Kidney epithelial cell (primary cell): ENCODE data around the gene DENND1A. TPM values are rescaled to one million over a fixed set of nuclear protein-coding genes. Genes with fewer than 3 reads are reported as not detected.

ENCODE experiments used
- DNase-seq: peaks from one replicate; pipeline ENCODE4 v3.0.0-alpha.2; 2010; ENCODE audit warnings: low read depth
- H3K27me3 ChIP-seq: 2 replicates; pipeline ENCODE4 v1.6.0; 2011; ENCODE audit warnings: low read length; ENCODE audit not compliant: control insufficient read depth, insufficient read depth
- H3K36me3 ChIP-seq: 2 replicates; pipeline ENCODE4 v1.5.1; 2011; ENCODE audit warnings: low read length; ENCODE audit not compliant: control insufficient read depth, insufficient read depth
- H3K4me3 ChIP-seq: 2 replicates; pipeline ENCODE4 v1.5.1; 2011; ENCODE audit warnings: low read depth, mild to moderate bottlenecking, control low read depth, low read length
- total RNA-seq: library from RNA; depleted of rRNA; stranded (reverse); fragments of >200 nt; gene quantifications from 2 replicates; pipeline ENCODE4 v1.2.3, GENCODE V29; 2015
- TF ChIP-seq, protein P1 (sequence below): IDR thresholded peaks from 2 replicates; pipeline ENCODE4 v1.5.1; 2011; ENCODE audit warnings: mild to moderate bottlenecking, moderate library complexity, low read length, control low read depth, inconsistent platforms; ENCODE audit not compliant: insufficient read depth, poor library complexity, severe bottlenecking

DENND1A gene
- total RNA-seq, 1 donor from 2014 or later, result 14.5 TPM

GRCh38 chr9:123589361-123590239 is 340.3 kb downstream of the DENND1A start:
- Histone ChIP-seq H3K4me3 (no peak overlapping the region), H3K27me3 (no peaks in the 10 kb centered on the region), H3K36me3 (no peaks in the 10 kb centered on the region)
- TF ChIP-seq, protein P1, sequence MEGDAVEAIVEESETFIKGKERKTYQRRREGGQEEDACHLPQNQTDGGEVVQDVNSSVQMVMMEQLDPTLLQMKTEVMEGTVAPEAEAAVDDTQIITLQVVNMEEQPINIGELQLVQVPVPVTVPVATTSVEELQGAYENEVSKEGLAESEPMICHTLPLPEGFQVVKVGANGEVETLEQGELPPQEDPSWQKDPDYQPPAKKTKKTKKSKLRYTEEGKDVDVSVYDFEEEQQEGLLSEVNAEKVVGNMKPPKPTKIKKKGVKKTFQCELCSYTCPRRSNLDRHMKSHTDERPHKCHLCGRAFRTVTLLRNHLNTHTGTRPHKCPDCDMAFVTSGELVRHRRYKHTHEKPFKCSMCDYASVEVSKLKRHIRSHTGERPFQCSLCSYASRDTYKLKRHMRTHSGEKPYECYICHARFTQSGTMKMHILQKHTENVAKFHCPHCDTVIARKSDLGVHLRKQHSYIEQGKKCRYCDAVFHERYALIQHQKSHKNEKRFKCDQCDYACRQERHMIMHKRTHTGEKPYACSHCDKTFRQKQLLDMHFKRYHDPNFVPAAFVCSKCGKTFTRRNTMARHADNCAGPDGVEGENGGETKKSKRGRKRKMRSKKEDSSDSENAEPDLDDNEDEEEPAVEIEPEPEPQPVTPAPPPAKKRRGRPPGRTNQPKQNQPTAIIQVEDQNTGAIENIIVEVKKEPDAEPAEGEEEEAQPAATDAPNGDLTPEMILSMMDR, result no peak
- DNase-seq, result no peak

DNA sequence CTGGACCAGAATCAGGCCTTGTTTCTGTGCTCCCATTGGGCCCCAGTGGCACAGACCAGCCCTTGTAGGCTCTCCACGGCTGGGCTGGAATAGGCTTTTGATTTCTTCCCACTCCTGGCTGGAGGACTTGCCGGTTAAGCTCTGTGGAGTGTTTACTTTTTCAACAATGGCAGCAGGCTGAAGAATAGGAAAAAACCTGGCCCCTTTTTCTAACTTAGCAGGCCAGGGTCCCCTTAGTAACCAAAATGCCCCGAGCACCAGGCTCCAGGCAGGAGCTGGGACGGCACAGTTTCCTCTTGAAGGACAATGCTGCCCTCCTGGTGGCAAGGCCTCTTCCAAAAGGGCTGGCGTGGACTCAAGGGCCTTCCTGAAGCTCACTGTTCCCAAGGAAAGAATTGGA is 343.7 kb downstream of the DENND1A start:
- TF ChIP-seq, protein P1, result no peak

DNA sequence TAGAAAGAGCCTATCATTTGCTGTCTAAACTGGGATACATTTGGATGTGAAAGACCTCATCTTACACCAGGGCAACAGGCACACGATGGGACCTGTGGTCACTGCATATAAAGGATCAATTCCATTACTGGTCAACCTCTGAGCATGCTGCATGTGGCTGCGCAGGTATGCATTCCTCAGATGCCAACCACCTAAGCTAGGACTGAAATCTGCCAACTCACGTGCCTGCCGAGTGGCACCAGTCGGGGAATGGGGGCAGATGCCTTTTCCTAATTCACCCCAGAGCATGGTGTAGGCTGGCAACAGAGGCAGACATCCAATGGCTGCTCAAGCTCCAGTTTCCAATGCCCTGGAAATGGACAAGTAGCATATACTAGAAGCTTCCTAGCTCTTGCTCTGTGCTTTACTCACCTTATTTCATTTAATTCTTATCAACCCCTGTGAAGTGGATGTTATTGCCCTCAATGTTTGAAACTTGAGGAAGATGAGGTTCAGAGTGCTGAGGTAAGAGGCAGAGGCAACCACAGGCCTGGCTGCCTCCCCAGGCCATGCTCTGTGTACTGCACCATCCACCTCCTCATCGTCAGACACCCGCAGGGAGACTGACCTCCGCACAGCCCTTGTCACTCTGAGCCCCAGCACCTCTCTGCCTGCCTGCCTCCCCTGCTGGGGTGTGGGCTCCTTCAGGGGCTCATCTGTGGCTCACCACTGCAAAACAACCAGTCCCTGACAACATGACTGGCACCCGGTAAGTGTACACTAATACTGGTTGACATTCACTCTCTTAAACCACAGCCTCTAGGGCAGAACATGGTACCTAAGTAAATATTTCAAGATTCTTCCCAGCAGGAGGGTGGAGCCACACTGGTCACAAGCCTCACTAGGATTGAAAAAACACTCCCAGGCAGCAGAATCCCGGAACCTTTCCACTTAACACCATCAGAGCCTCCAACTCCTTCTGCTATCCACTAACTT is 345.4 kb downstream of the DENND1A start:
- Histone ChIP-seq H3K4me3 (no peak overlapping the region), H3K36me3 (no peaks in the 10 kb centered on the region), H3K27me3 (no peaks in the 10 kb centered on the region)
- no peak for DNase-seq
- TF ChIP-seq, protein P1, result no peak

More for the DNA sequence above, 343.7 kb downstream of the DENND1A start:
- no peak for DNase-seq
- Histone ChIP-seq H3K4me3 (no peak overlapping the region), H3K36me3 (no peaks in the 10 kb centered on the region), H3K27me3 (no peaks in the 10 kb centered on the region)

GRCh38 chr9:123583646-123584045 is 346.3 kb downstream of the DENND1A start:
- no peaks in the 10 kb centered on the region for H3K27me3 ChIP-seq
- TF ChIP-seq, protein P1, result no peak
- no peaks in the 10 kb centered on the region for H3K36me3 ChIP-seq
- H3K4me3 ChIP-seq, result no peak overlapping the region
- no peak for DNase-seq

- DNase-seq, result no peak
- no peak overlapping the region for H3K4me3 ChIP-seq
Measured at GRCh38 chr9:123571240-123571639, 358.7 kb downstream of the DENND1A start.

More at GRCh38 chr9:123571240-123571639, 358.7 kb downstream of the DENND1A start:
- no peaks in the 10 kb centered on the region for H3K36me3 ChIP-seq
- TF ChIP-seq, protein P1, result no peak
- no peaks in the 10 kb centered on the region for H3K27me3 ChIP-seq
